Measurements from ENCODE around the gene FFAR4.

FFAR4 gene

GRCh38 chr10:93593254-93593653 lies 26.8 kb downstream of the FFAR4 start:
- no peaks in the 10 kb centered on the region for H3K9me3 ChIP-seq (ENCODE audit: control insufficient read depth, low read length)
- H3K27ac ChIP-seq (ENCODE audit: low read length, poor library complexity, severe bottlenecking) = no peak overlapping the region
- no peak overlapping the region for H3K9ac ChIP-seq (ENCODE audit: low read length)
- over 99% methylated on average over 4 of the region's 4 CpGs for WGBS
- no peak overlapping the region for H3K18ac ChIP-seq (ENCODE audit: low read depth in 1 of 2, low read length in 2 of 2)
- no peaks in the 10 kb centered on the region for H3K36me3 ChIP-seq (ENCODE audit: control insufficient read depth in 1 of 2, insufficient read depth in 2 of 2, low read depth in 1 of 2, low read length in 2 of 2)
- no peak overlapping the region for H3K4me2 ChIP-seq (ENCODE audit: low read length, poor library complexity, severe bottlenecking)
- H3K23ac ChIP-seq (ENCODE audit: low read length in 2 of 2) = no peak overlapping the region
- no peak overlapping the region for H3K4me3 ChIP-seq (ENCODE audit: insufficient read depth in 1 of 2, low read depth in 1 of 2, low read length in 2 of 2)
- H2BK120ac ChIP-seq (ENCODE audit: low read depth, low read length) = no peak overlapping the region
- no peak for DNase-seq
- H2BK12ac ChIP-seq (ENCODE audit: low read length in 2 of 2) = no peak overlapping the region
- H2BK5ac ChIP-seq (ENCODE audit: low read depth, low read length, poor library complexity, severe bottlenecking) = no peak overlapping the region
- H4K91ac ChIP-seq (ENCODE audit: low read length) = no peak overlapping the region
- no peaks in the 10 kb centered on the region for H3K79me1 ChIP-seq (replicated peaks; ENCODE audit: low read length, poor library complexity, severe bottlenecking)
- H3K27me3 ChIP-seq (ENCODE audit: control insufficient read depth in 1 of 2, insufficient read depth in 1 of 2, low read length in 2 of 2) = peaks cover 6 to 52% of the 10 kb centered on the region in 2 experiments
- peaks cover 6% of the 10 kb centered on the region for H3K4me1 ChIP-seq (ENCODE audit: control insufficient read depth, insufficient read depth, low read depth, low read length)
- H2BK15ac ChIP-seq (ENCODE audit: low read depth, poor library complexity, severe bottlenecking) = no peak overlapping the region
- H3K4ac ChIP-seq (ENCODE audit: low read depth in 1 of 2, low read length in 2 of 2) = no peak overlapping the region
- H2AFZ ChIP-seq (ENCODE audit: low read depth, low read length) = no peak overlapping the region
- no peak overlapping the region for H2AK5ac ChIP-seq (ENCODE audit: low read length, severe bottlenecking)
- no peak overlapping the region for H4K8ac ChIP-seq (ENCODE audit: low read length)
- no peak overlapping the region for H3K14ac ChIP-seq (ENCODE audit: low read length in 2 of 2)

- Histone ChIP-seq H3K23ac (ENCODE audit: low read length in 2 of 2) (no peak overlapping the region), H3K4me2 (ENCODE audit: low read length, poor library complexity, severe bottlenecking) (no peak overlapping the region), H2BK12ac (ENCODE audit: low read length in 2 of 2) (no peak overlapping the region), H2AFZ (ENCODE audit: low read depth, low read length) (no peak overlapping the region), H4K8ac (ENCODE audit: low read length) (no peak overlapping the region), H3K18ac (ENCODE audit: low read depth in 1 of 2, low read length in 2 of 2) (no peak overlapping the region), H3K14ac (ENCODE audit: low read length in 2 of 2) (no peak overlapping the region), H3K27ac (ENCODE audit: low read length, poor library complexity, severe bottlenecking) (no peak overlapping the region), H3K4me1 (ENCODE audit: control insufficient read depth, insufficient read depth, low read depth, low read length) (peaks cover 6% of the 10 kb centered on the region), H3K9ac (ENCODE audit: low read length) (no peak overlapping the region), H3K4me3 (ENCODE audit: insufficient read depth in 1 of 2, low read depth in 1 of 2, low read length in 2 of 2) (no peak overlapping the region), H2BK15ac (ENCODE audit: low read depth, poor library complexity, severe bottlenecking) (no peak overlapping the region), H3K27me3 (ENCODE audit: control insufficient read depth in 1 of 2, insufficient read depth in 1 of 2, low read length in 2 of 2) (peaks cover 6 to 47% of the 10 kb centered on the region in 2 experiments), H3K79me1 (replicated peaks; ENCODE audit: low read length, poor library complexity, severe bottlenecking) (no peaks in the 10 kb centered on the region), H2AK5ac (ENCODE audit: low read length, severe bottlenecking) (no peak overlapping the region), H3K36me3 (ENCODE audit: control insufficient read depth in 1 of 2, insufficient read depth in 2 of 2, low read depth in 1 of 2, low read length in 2 of 2) (no peaks in the 10 kb centered on the region), H3K9me3 (ENCODE audit: control insufficient read depth, low read length) (no peaks in the 10 kb centered on the region), H4K91ac (ENCODE audit: low read length) (no peak overlapping the region), H2BK120ac (ENCODE audit: low read depth, low read length) (no peak overlapping the region), H3K4ac (ENCODE audit: low read depth in 1 of 2, low read length in 2 of 2) (no peak overlapping the region), H2BK5ac (ENCODE audit: low read depth, low read length, poor library complexity, severe bottlenecking) (no peak overlapping the region)
- 95% methylated on average over 18 of the region's 18 CpGs for WGBS
- no peak for DNase-seq
Observed at GRCh38 chr10:93593749-93594148, 27.3 kb downstream of the FFAR4 start.

- WGBS = 92% methylated on average over 7 of the region's 7 CpGs
- no peak for DNase-seq
- H3K4me3 ChIP-seq (ENCODE audit: insufficient read depth in 1 of 2, low read depth in 1 of 2, low read length in 2 of 2) = no peak overlapping the region
Observed at GRCh38 chr10:93594518-93594917, 28.1 kb downstream of the FFAR4 start.

DNA sequence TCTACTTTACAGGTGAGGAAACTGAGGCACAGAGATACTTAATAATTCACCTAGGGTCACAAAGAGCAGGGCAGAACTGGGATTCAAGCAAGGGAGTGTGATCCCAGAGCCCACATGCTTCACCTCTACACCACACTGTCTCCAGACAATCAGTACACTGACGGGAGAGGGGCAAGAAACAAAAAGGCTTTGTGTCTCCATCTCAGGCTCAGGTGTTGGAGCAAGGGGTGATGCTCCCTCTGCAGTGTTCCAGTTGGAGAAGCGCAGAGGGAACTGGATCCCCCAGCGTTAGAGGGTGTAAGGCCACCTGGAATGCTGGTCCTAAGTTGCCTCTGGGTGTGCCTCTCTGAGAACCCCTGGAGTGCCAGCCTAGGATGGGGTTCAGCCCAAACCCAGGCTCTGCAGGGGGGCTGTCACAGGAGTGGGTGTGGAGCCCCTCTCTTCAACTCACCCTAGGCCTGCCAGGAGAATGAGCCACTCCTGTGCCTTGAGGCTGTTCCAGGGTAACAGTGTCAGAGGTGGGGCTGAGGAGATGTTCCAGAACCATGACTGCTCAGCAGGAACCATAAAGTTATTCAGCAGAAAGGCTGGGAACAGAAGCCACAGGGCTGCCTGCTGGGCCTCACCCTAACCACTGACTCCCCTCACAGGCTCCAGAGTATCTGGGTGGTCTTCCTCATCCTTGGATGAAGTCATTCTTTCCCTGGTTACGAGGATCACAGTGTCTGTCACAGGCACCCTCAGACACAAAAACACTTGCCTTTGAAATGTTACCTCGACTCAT lies 29.1 kb downstream of the FFAR4 start:
- no peak overlapping the region for H2BK12ac ChIP-seq (ENCODE audit: low read length in 2 of 2)
- no peak overlapping the region for H2AK5ac ChIP-seq (ENCODE audit: low read length, severe bottlenecking)
- H3K9me3 ChIP-seq (ENCODE audit: control insufficient read depth, low read length) = no peaks in the 10 kb centered on the region
- H2AFZ ChIP-seq (ENCODE audit: low read depth, low read length) = no peak overlapping the region
- no peak overlapping the region for H2BK15ac ChIP-seq (ENCODE audit: low read depth, poor library complexity, severe bottlenecking)
- H3K23ac ChIP-seq (ENCODE audit: low read length in 2 of 2) = no peak overlapping the region
- no peak overlapping the region for H3K4ac ChIP-seq (ENCODE audit: low read depth in 1 of 2, low read length in 2 of 2)
- 83% methylated on average over 5 of the region's 5 CpGs for WGBS
- no peak overlapping the region for H3K18ac ChIP-seq (ENCODE audit: low read depth in 1 of 2, low read length in 2 of 2)
- no peak overlapping the region for H3K9ac ChIP-seq (ENCODE audit: low read length)
- no peak overlapping the region for H2BK5ac ChIP-seq (ENCODE audit: low read depth, low read length, poor library complexity, severe bottlenecking)
- no peak overlapping the region for H4K8ac ChIP-seq (ENCODE audit: low read length)
- H4K91ac ChIP-seq (ENCODE audit: low read length) = no peak overlapping the region
- no peaks in the 10 kb centered on the region for H3K36me3 ChIP-seq (ENCODE audit: control insufficient read depth in 1 of 2, insufficient read depth in 2 of 2, low read depth in 1 of 2, low read length in 2 of 2)
- no peak for DNase-seq
- peaks cover 15 to 40% of the 10 kb centered on the region in 2 experiments for H3K27me3 ChIP-seq (ENCODE audit: control insufficient read depth in 1 of 2, insufficient read depth in 1 of 2, low read length in 2 of 2)
- H3K79me1 ChIP-seq (replicated peaks; ENCODE audit: low read length, poor library complexity, severe bottlenecking) = no peaks in the 10 kb centered on the region
- no peak overlapping the region for H3K4me2 ChIP-seq (ENCODE audit: low read length, poor library complexity, severe bottlenecking)
- no peak overlapping the region for H3K4me3 ChIP-seq (ENCODE audit: insufficient read depth in 1 of 2, low read depth in 1 of 2, low read length in 2 of 2)
- no peak overlapping the region for H3K27ac ChIP-seq (ENCODE audit: low read length, poor library complexity, severe bottlenecking)
- no peak overlapping the region for H2BK120ac ChIP-seq (ENCODE audit: low read depth, low read length)
- peaks cover 10% of the 10 kb centered on the region for H3K4me1 ChIP-seq (ENCODE audit: control insufficient read depth, insufficient read depth, low read depth, low read length)
- peak overlapping the region in 1 of 2 experiments; percentile 26 for H3K14ac ChIP-seq (ENCODE audit: low read length in 2 of 2)

More at GRCh38 chr10:93594518-93594917, 28.1 kb downstream of the FFAR4 start:
- Histone ChIP-seq H4K8ac (ENCODE audit: low read length) (no peak overlapping the region), H3K4ac (ENCODE audit: low read depth in 1 of 2, low read length in 2 of 2) (no peak overlapping the region), H3K36me3 (ENCODE audit: control insufficient read depth in 1 of 2, insufficient read depth in 2 of 2, low read depth in 1 of 2, low read length in 2 of 2) (no peaks in the 10 kb centered on the region), H2AFZ (ENCODE audit: low read depth, low read length) (no peak overlapping the region), H2BK120ac (ENCODE audit: low read depth, low read length) (no peak overlapping the region), H2AK5ac (ENCODE audit: low read length, severe bottlenecking) (no peak overlapping the region), H2BK5ac (ENCODE audit: low read depth, low read length, poor library complexity, severe bottlenecking) (no peak overlapping the region), H3K14ac (ENCODE audit: low read length in 2 of 2) (no peak overlapping the region), H2BK15ac (ENCODE audit: low read depth, poor library complexity, severe bottlenecking) (no peak overlapping the region), H3K4me2 (ENCODE audit: low read length, poor library complexity, severe bottlenecking) (no peak overlapping the region), H3K23ac (ENCODE audit: low read length in 2 of 2) (peak overlapping the region in 1 of 2 experiments; percentile 14), H3K79me1 (replicated peaks; ENCODE audit: low read length, poor library complexity, severe bottlenecking) (no peaks in the 10 kb centered on the region), H3K27ac (ENCODE audit: low read length, poor library complexity, severe bottlenecking) (no peak overlapping the region), H3K9ac (ENCODE audit: low read length) (no peak overlapping the region), H3K9me3 (ENCODE audit: control insufficient read depth, low read length) (no peaks in the 10 kb centered on the region), H3K4me1 (ENCODE audit: control insufficient read depth, insufficient read depth, low read depth, low read length) (peaks cover 6% of the 10 kb centered on the region), H3K18ac (ENCODE audit: low read depth in 1 of 2, low read length in 2 of 2) (no peak overlapping the region), H3K27me3 (ENCODE audit: control insufficient read depth in 1 of 2, insufficient read depth in 1 of 2, low read length in 2 of 2) (peaks cover 6 to 40% of the 10 kb centered on the region in 2 experiments), H2BK12ac (ENCODE audit: low read length in 2 of 2) (no peak overlapping the region), H4K91ac (ENCODE audit: low read length) (no peak overlapping the region)

Measured in mesenchymal stem cell (in vitro differentiated cells and primary cell).